ENCODE measurements around the gene KLRB1. TPM values are rescaled to one million over a fixed set of nuclear protein-coding genes. Genes with fewer than 3 reads are reported as not detected.
"Not testable (repeated sequence)": the region's sequence is repeated elsewhere in the genome, so short reads cannot be mapped to it uniquely, and the experiment has no call there.

KLRB1 gene
- total RNA-seq, 1 experiment from 2014 or later = not detected

DNA sequence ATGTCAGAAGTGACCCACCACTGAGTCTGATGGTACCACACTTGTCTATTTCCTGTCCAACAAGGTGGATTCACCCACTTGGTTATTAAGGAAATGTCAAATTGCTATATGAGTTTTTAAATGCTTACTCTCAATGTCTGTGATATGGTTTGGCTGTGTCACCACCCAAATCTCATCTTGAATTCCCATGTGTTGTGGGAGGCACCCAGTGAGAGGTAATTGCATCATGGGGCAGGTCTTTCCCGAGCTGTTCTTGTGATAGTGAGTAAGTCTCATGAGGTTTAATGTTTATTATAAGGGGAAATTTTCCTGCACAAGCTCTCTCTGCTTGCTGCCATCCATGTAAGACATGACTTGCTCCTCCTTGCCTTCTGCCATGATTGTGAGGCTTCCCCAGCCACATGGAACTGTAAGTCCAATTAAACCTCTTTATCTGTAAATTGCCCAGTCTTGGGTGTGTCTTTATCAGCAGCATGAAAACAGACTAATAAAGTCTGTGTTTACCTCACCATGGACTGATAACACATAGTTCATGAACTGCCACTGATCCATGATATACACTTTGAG lies 37.4 kb upstream of the KLRB1 start:
- H3K79me2 ChIP-seq (ENCODE audit: low read length); H2AFZ ChIP-seq (ENCODE audit: low read length); H3K27ac ChIP-seq (ENCODE audit: low read length); H3K36me3 ChIP-seq (ENCODE audit: insufficient read depth, low read length); H3K4me3 ChIP-seq (ENCODE audit: low read length); DNase-seq; H3K4me2 ChIP-seq (ENCODE audit: low read depth, low read length, poor library complexity, severe bottlenecking); H4K20me1 ChIP-seq (ENCODE audit: insufficient read depth, low read depth, low read length); H3K27me3 ChIP-seq (ENCODE audit: low read length); H3K9ac ChIP-seq (ENCODE audit: low read length); H3K9me3 ChIP-seq (ENCODE audit: low read length); H3K9me2 ChIP-seq (replicated peaks; ENCODE audit: insufficient read depth, low read length): not testable (repeated sequence)
- peaks cover 31% of the 10 kb centered on the region for H3K4me1 ChIP-seq (ENCODE audit: low read length)

DNA sequence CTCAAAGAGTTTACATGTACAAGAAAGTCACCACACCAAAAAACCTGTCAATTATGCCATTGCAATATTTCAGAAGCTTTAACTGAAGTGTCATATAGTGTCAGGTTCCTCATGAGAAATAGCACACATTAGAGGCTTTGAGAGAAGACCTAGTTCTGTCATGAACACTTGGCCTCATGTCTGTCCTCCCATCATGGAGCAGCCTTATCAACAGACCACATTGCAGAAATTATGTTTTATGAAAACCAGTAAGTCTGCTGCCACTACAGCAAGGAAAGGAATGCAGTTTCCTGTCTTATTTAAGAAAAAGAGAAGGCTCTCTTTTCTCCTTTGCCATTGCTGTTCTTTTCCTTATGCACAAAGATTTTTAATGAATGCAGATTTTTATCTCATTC lies 35.5 kb upstream of the KLRB1 start:
- no peaks in the 10 kb centered on the region for H3K79me2 ChIP-seq (ENCODE audit: low read length)
- no peaks in the 10 kb centered on the region for H3K27me3 ChIP-seq (ENCODE audit: low read length)
- H3K9me2 ChIP-seq (replicated peaks; ENCODE audit: insufficient read depth, low read length) = no peaks in the 10 kb centered on the region
- H3K4me3 ChIP-seq (ENCODE audit: low read length) = no peak overlapping the region
- H2AFZ ChIP-seq (ENCODE audit: low read length) = no peak overlapping the region
- no peak overlapping the region for H3K4me2 ChIP-seq (ENCODE audit: low read depth, low read length, poor library complexity, severe bottlenecking)
- no peak for DNase-seq
- no peaks in the 10 kb centered on the region for H3K9me3 ChIP-seq (ENCODE audit: low read length)
- H3K27ac ChIP-seq (ENCODE audit: low read length) = no peak overlapping the region
- no peak overlapping the region for H3K9ac ChIP-seq (ENCODE audit: low read length)
- no peaks in the 10 kb centered on the region for H4K20me1 ChIP-seq (ENCODE audit: insufficient read depth, low read depth, low read length)
- no peaks in the 10 kb centered on the region for H3K36me3 ChIP-seq (ENCODE audit: insufficient read depth, low read length)
- peaks cover 13% of the 10 kb centered on the region for H3K4me1 ChIP-seq (ENCODE audit: low read length)

GRCh38 chr12:9642606-9643265 lies 35.0 kb upstream of the KLRB1 start:
- no peak overlapping the region for H3K4me3 ChIP-seq (ENCODE audit: low read length)
- H2AFZ ChIP-seq (ENCODE audit: low read length) = no peak overlapping the region
- H3K79me2 ChIP-seq (ENCODE audit: low read length) = no peaks in the 10 kb centered on the region
- H3K4me2 ChIP-seq (ENCODE audit: low read depth, low read length, poor library complexity, severe bottlenecking) = no peak overlapping the region
- peaks cover 8% of the 10 kb centered on the region for H3K4me1 ChIP-seq (ENCODE audit: low read length)
- no peak overlapping the region for H3K9ac ChIP-seq (ENCODE audit: low read length)
- DNase-seq = no peak
- H3K27me3 ChIP-seq (ENCODE audit: low read length) = no peaks in the 10 kb centered on the region
- no peaks in the 10 kb centered on the region for H4K20me1 ChIP-seq (ENCODE audit: insufficient read depth, low read depth, low read length)
- no peaks in the 10 kb centered on the region for H3K9me3 ChIP-seq (ENCODE audit: low read length)
- H3K9me2 ChIP-seq (replicated peaks; ENCODE audit: insufficient read depth, low read length) = no peaks in the 10 kb centered on the region
- H3K27ac ChIP-seq (ENCODE audit: low read length) = no peak overlapping the region
- no peaks in the 10 kb centered on the region for H3K36me3 ChIP-seq (ENCODE audit: insufficient read depth, low read length)

GRCh38 chr12:9640024-9640423 lies 32.3 kb upstream of the KLRB1 start:
- DNase-seq = no peak
- no peaks in the 10 kb centered on the region for H3K36me3 ChIP-seq (ENCODE audit: insufficient read depth, low read length)
- no peaks in the 10 kb centered on the region for H3K27me3 ChIP-seq (ENCODE audit: low read length)
- no peak overlapping the region for H3K4me3 ChIP-seq (ENCODE audit: low read length)
- H3K4me1 ChIP-seq (ENCODE audit: low read length) = no peaks in the 10 kb centered on the region
- no peaks in the 10 kb centered on the region for H3K9me2 ChIP-seq (replicated peaks; ENCODE audit: insufficient read depth, low read length)
- no peaks in the 10 kb centered on the region for H3K79me2 ChIP-seq (ENCODE audit: low read length)
- no peak overlapping the region for H3K4me2 ChIP-seq (ENCODE audit: low read depth, low read length, poor library complexity, severe bottlenecking)
- no peak overlapping the region for H2AFZ ChIP-seq (ENCODE audit: low read length)
- H3K9me3 ChIP-seq (ENCODE audit: low read length) = no peaks in the 10 kb centered on the region
- no peak overlapping the region for H3K9ac ChIP-seq (ENCODE audit: low read length)
- H4K20me1 ChIP-seq (ENCODE audit: insufficient read depth, low read depth, low read length) = no peaks in the 10 kb centered on the region
- H3K27ac ChIP-seq (ENCODE audit: low read length) = no peak overlapping the region

- no peaks in the 10 kb centered on the region for H3K27me3 ChIP-seq (ENCODE audit: low read length)
- no peak overlapping the region for H2AFZ ChIP-seq (ENCODE audit: low read length)
- no peaks in the 10 kb centered on the region for H3K79me2 ChIP-seq (ENCODE audit: low read length)
- H4K20me1 ChIP-seq (ENCODE audit: insufficient read depth, low read depth, low read length) = no peaks in the 10 kb centered on the region
- no peak overlapping the region for H3K4me3 ChIP-seq (ENCODE audit: low read length)
- no peaks in the 10 kb centered on the region for H3K9me2 ChIP-seq (replicated peaks; ENCODE audit: insufficient read depth, low read length)
- DNase-seq = no peak
- H3K36me3 ChIP-seq (ENCODE audit: insufficient read depth, low read length) = no peaks in the 10 kb centered on the region
- H3K9ac ChIP-seq (ENCODE audit: low read length) = no peak overlapping the region
- H3K9me3 ChIP-seq (ENCODE audit: low read length) = no peaks in the 10 kb centered on the region
- H3K4me1 ChIP-seq (ENCODE audit: low read length) = no peaks in the 10 kb centered on the region
- H3K4me2 ChIP-seq (ENCODE audit: low read depth, low read length, poor library complexity, severe bottlenecking) = no peak overlapping the region
- no peak overlapping the region for H3K27ac ChIP-seq (ENCODE audit: low read length)
Observed at GRCh38 chr12:9636851-9637206, 29.1 kb upstream of the KLRB1 start.

- Histone ChIP-seq H3K9me2 (replicated peaks; ENCODE audit: insufficient read depth, low read length) (no peaks in the 10 kb centered on the region), H3K79me2 (ENCODE audit: low read length) (no peaks in the 10 kb centered on the region), H3K4me1 (ENCODE audit: low read length) (no peaks in the 10 kb centered on the region), H3K9me3 (ENCODE audit: low read length) (no peaks in the 10 kb centered on the region), H4K20me1 (ENCODE audit: insufficient read depth, low read depth, low read length) (no peaks in the 10 kb centered on the region), H2AFZ (ENCODE audit: low read length) (no peak overlapping the region), H3K27ac (ENCODE audit: low read length) (no peak overlapping the region), H3K4me2 (ENCODE audit: low read depth, low read length, poor library complexity, severe bottlenecking) (no peak overlapping the region), H3K4me3 (ENCODE audit: low read length) (no peak overlapping the region), H3K36me3 (ENCODE audit: insufficient read depth, low read length) (no peaks in the 10 kb centered on the region), H3K27me3 (ENCODE audit: low read length) (no peaks in the 10 kb centered on the region), H3K9ac (ENCODE audit: low read length) (no peak overlapping the region)
- no peak for DNase-seq
Observed at GRCh38 chr12:9636150-9636850, 28.6 kb upstream of the KLRB1 start.

DNA sequence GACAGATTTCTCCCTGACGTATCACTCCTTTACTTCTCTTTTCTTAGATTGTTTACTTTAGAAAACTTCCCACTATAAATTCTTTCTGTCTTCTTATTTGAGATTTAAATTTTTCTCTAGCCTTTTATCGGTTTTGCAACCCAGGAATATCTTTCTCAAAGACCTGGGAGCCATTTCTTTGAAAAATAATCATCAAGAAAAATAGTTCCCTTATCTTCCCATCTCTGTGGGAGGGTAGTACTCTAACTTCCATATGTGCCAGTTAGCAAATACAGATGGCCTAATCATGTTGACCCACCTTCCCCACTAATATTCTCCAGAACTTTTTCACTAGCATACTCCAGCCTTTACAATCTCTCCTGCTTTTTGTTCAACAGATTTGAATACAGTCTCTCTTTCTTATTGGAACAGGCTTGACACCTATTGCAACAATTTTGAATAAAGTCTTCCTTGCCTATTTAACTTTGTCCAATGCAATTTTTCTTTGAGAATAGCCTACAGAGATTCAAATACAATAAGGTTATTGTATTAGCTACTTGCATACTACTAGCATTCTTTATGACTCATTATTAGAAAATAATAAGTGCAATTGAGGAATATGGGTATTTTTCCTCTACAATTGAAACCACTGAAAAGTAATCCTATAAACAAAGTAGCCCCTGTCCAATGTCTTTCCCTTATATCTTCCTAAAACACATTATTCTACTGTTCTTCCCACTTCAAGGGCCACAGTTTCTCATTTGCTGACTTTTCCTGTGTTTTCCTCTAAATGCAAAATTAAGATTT lies 27.4 kb upstream of the KLRB1 start:
- no peak overlapping the region for H3K4me2 ChIP-seq (ENCODE audit: low read depth, low read length, poor library complexity, severe bottlenecking)
- H2AFZ ChIP-seq (ENCODE audit: low read length) = no peak overlapping the region
- no peaks in the 10 kb centered on the region for H4K20me1 ChIP-seq (ENCODE audit: insufficient read depth, low read depth, low read length)
- H3K79me2 ChIP-seq (ENCODE audit: low read length) = no peaks in the 10 kb centered on the region
- H3K27ac ChIP-seq (ENCODE audit: low read length) = no peak overlapping the region
- no peaks in the 10 kb centered on the region for H3K9me3 ChIP-seq (ENCODE audit: low read length)
- no peaks in the 10 kb centered on the region for H3K27me3 ChIP-seq (ENCODE audit: low read length)
- H3K4me3 ChIP-seq (ENCODE audit: low read length) = no peak overlapping the region
- H3K9ac ChIP-seq (ENCODE audit: low read length) = no peak overlapping the region
- no peaks in the 10 kb centered on the region for H3K9me2 ChIP-seq (replicated peaks; ENCODE audit: insufficient read depth, low read length)
- H3K36me3 ChIP-seq (ENCODE audit: insufficient read depth, low read length) = no peaks in the 10 kb centered on the region
- no peak for DNase-seq
- no peaks in the 10 kb centered on the region for H3K4me1 ChIP-seq (ENCODE audit: low read length)

- H3K9me3 ChIP-seq (ENCODE audit: low read length) = no peaks in the 10 kb centered on the region
- H3K9me2 ChIP-seq (replicated peaks; ENCODE audit: insufficient read depth, low read length) = no peaks in the 10 kb centered on the region
- peak; percentile 86 for DNase-seq
- no peaks in the 10 kb centered on the region for H3K27me3 ChIP-seq (ENCODE audit: low read length)
- no peak overlapping the region for H3K9ac ChIP-seq (ENCODE audit: low read length)
- no peak overlapping the region for H2AFZ ChIP-seq (ENCODE audit: low read length)
- no peak overlapping the region for H3K4me3 ChIP-seq (ENCODE audit: low read length)
- H3K36me3 ChIP-seq (ENCODE audit: insufficient read depth, low read length) = no peaks in the 10 kb centered on the region
- no peak overlapping the region for H3K4me2 ChIP-seq (ENCODE audit: low read depth, low read length, poor library complexity, severe bottlenecking)
- H4K20me1 ChIP-seq (ENCODE audit: insufficient read depth, low read depth, low read length) = no peaks in the 10 kb centered on the region
- H3K27ac ChIP-seq (ENCODE audit: low read length) = no peak overlapping the region
- no peaks in the 10 kb centered on the region for H3K79me2 ChIP-seq (ENCODE audit: low read length)
- H3K4me1 ChIP-seq (ENCODE audit: low read length) = no peaks in the 10 kb centered on the region
Observed at GRCh38 chr12:9634177-9634803, 26.6 kb upstream of the KLRB1 start.

Measured in Karpas-422 (cell line).